ENCODE measurements around the gene CENPT. TPM values are rescaled to one million over a fixed set of nuclear protein-coding genes. Genes with fewer than 3 reads are reported as not detected.
A peak's percentile ranks its signal among the peaks of the same experiment; 100 is the strongest.

The CENPT gene
- total and polyA plus RNA-seq, 2 donors (not counting 1 experiment from before 2014, with no cell fraction given): 75.0 to 169 TPM

DNA sequence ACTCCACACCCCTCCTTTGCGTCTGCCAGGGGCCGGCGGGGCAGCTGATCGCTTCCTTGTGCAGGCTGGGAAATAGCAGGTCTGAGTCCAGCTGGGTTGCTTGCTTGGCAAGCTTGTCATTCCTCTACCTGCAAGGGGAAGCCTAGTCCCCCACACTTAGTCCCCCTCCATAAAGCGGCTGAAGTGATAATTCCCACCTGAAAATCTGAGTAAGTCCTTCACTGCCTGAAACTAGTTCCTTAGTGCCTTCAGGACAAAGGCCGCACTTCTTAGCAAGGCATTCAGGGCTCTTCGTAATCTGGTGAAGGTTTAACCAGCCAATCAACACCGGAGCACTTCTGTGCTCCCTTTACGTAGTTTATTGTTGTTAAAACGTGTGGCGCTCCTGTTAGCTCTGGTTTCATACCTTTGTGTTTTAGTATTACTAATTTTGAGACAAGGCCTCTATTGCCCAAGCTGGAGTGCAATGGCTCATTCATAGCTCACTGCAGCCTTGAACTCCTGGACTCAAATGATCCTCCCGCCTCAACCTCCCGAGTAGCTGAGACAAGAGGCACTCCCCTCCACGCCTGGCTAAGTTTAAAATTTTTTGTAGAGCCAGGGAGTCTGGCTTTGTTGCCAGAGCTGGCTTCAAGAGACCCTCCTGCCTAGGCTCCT, 46.4 kb upstream of the CENPT start:
- CTCF ChIA-PET: interaction anchor here (1.2 to 3.0 kb wide), 5 partner anchors 10 to 333 kb away, joined by 3 to 23 read pairs (median 4); partner anchors contain the start of gene NRN1L
- H3K36me3 ChIP-seq (replicated peaks in 1 of 2; ENCODE audit: control extremely low read depth in 1 of 2, control insufficient read depth in 1 of 2, extremely low read depth in 1 of 2, insufficient read depth in 2 of 2, low read length in 1 of 2): no peaks in the 10 kb centered on the region
- peak overlapping the region; percentile 90 for H3K4me3 Mint-ChIP-seq
- 32% methylated on average over 12 of the region's 14 CpGs for WGBS (ENCODE audit: insufficient coverage)
- peak overlapping the region; percentile 77 to 95 for H3K27ac ChIP-seq (ENCODE audit: low read length in 2 of 2)
- DNase-seq: no peak
- no peak for ATAC-seq (ENCODE audit: low read depth)
- H3K27ac Mint-ChIP-seq: peak overlapping the region; percentile 85
- no peaks in the 10 kb centered on the region for H3K9me3 Mint-ChIP-seq (ENCODE audit: insufficient read depth)
- peaks cover 16 to 18% of the 10 kb centered on the region in 2 donors for H3K4me1 ChIP-seq (ENCODE audit: control insufficient read depth in 2 of 2, insufficient read depth in 2 of 2, low read length in 2 of 2)
- peak overlapping the region; percentile 91 for H3K9ac ChIP-seq (ENCODE audit: low read length)
- H3K4me1 Mint-ChIP-seq: peaks cover 31% of the 10 kb centered on the region
- POLR2A ChIA-PET: interaction anchor here (2.2 kb wide), 1 partner anchor 42 kb away, joined by 19 read pairs; the partner anchor contains the start of gene PSMB10
- no peaks in the 10 kb centered on the region for H3K27me3 Mint-ChIP-seq
- H3K79me2 ChIP-seq (ENCODE audit: control insufficient read depth, insufficient read depth, low read length): peaks cover 66% of the 10 kb centered on the region
- peak overlapping the region; percentile 72 for H2AFZ ChIP-seq (ENCODE audit: insufficient read depth, low read depth, low read length, poor library complexity, severe bottlenecking)
- peak overlapping the region; percentile 54 to 92 (median 76) for H3K4me3 ChIP-seq (ENCODE audit: control extremely low read depth in 1 of 5, extremely low read depth in 1 of 5, insufficient read depth in 1 of 5, low read depth in 2 of 5, low read length in 4 of 5)
- no peaks in the 10 kb centered on the region for H3K9me3 ChIP-seq (ENCODE audit: control extremely low read depth in 1 of 3, control insufficient read depth in 2 of 3, insufficient read depth in 1 of 3, low read length in 2 of 3)
- TF ChIP-seq CTCF (IDR thresholded peaks at IDR 0.05): no peak
- TF ChIP-seq EZH2 (IDR thresholded peaks at IDR 0.05; ENCODE audit: borderline replicate concordance, insufficient read depth, low read depth, low read length, poor library complexity, severe bottlenecking): no peak
- intact Hi-C loops (cut with micrococcal nuclease): loop anchor here (1.0 to 5.0 kb wide), 7 partner anchors 22 to 190 kb away; partner anchors contain the start of genes CENPT, DDX28, DUS2 and NUTF2
- H4K20me1 ChIP-seq (ENCODE audit: control insufficient read depth, insufficient read depth, low read length, poor library complexity, severe bottlenecking): peaks cover 21% of the 10 kb centered on the region
- H3K27me3 ChIP-seq (replicated peaks in 1 of 4; ENCODE audit: control extremely low read depth in 1 of 4, control insufficient read depth in 3 of 4, insufficient read depth in 4 of 4, low read length in 3 of 4): no peaks in the 10 kb centered on the region
- peak overlapping the region; percentile 92 for H3K4me2 ChIP-seq (replicated peaks; ENCODE audit: low read depth, low read length, poor library complexity, severe bottlenecking)
